ENCODE results near the gene RAPGEF1. TPM values are rescaled to one million over a fixed set of nuclear protein-coding genes. Genes with fewer than 3 reads are reported as not detected.
"Not testable (repeated sequence)": the region's sequence is repeated elsewhere in the genome, so short reads cannot be mapped to it uniquely, and the experiment has no call there.

RAPGEF1 gene
- total RNA-seq, 1 donor: 119 TPM

DNA sequence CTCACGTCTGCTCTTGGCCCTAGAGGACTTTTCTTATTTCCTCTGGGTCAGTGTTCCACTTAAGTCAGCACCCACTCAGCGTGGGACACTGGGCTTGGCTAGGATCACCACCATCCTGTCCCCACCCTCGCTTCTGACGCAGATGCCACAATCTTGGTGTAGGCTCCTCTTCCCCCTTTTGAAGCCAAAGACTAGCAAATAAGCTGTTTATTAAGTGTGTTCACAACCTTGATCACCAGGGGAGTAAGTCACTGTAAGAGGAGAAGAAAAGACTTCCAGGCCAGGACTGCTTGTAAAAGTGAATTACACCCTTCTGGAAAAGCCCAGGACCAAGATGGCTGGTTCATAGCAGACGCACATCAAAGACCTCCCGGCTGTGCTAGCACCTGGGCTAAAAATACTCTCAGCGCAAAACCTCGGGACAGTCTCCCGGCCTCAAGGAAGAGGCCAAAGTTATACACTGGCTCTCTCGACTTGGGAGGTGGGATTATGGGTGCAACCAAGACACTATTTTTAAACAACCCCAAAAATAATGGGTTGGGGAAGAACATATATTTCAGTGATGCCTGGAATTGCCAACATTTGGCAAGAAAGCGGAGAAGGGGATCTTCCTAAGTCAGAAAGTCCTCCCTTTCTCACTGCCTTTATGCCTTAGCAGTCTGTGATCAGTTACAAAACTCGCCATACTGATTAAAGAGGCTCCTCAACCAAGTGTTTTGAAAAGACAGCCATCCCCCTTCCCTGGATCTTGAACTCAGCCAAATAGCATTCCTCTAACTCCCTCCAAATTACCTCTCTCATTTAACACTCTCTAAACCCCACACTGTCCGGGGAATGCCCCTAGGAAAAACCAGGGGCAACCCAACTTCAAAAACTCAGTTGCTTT lies 69.4 kb downstream of the RAPGEF1 start:
- no peaks in the 10 kb centered on the region for H3K27me3 ChIP-seq (ENCODE audit: insufficient read depth, low read length)
- no peak overlapping the region for H3K4me3 ChIP-seq (ENCODE audit: low read length)
- peaks cover 97% of the 10 kb centered on the region for H3K4me1 ChIP-seq (ENCODE audit: insufficient read depth, low read length)
- H3K9me3 ChIP-seq (ENCODE audit: low read depth, low read length): no peaks in the 10 kb centered on the region

DNA sequence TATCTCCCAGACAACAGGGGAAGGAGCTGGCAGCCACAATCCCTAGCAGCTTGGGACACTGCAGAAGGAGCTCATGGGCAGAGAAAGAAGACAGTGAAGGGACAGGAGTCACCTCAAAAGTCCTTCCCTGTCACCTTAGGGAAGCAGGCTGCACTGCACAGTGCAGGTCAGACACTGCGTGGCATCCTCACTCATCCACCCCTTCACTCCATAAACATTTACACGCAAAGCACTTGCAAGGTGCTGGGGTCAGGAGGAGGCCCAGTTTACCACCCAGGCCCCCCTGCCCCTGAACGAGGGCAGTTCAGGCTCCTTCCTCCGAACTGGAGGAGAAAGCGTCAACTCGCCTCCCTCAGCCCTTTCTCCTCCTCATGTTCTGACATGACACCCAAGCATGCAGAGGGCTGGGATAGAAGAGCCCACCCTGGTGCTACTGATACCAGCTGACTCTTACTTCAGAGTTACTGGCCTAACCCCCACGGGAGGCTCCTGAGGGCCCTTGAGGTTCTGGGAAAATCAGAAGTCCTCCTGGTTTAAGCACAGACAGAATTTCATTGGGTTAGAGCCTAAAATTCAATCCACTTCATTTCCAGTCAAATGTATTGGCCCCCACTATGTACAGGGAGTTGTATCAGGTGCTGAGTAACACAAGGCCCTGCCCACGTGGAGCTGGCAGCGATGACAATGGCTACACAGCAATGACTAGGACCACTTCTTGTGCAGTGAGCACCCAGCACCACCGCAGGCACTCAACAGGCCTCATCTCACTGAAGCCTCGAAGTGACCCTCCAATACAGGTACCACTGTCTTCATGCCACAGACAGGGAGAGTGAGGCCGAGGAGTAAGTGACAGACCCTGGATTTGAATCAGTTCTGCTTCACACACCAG lies 70.4 kb downstream of the RAPGEF1 start:
- Histone ChIP-seq H3K4me1 (ENCODE audit: insufficient read depth, low read length) (peaks cover 94% of the 10 kb centered on the region), H3K27me3 (ENCODE audit: insufficient read depth, low read length) (no peaks in the 10 kb centered on the region), H3K4me3 (ENCODE audit: low read length) (no peak overlapping the region), H3K9me3 (ENCODE audit: low read depth, low read length) (no peaks in the 10 kb centered on the region)

DNA sequence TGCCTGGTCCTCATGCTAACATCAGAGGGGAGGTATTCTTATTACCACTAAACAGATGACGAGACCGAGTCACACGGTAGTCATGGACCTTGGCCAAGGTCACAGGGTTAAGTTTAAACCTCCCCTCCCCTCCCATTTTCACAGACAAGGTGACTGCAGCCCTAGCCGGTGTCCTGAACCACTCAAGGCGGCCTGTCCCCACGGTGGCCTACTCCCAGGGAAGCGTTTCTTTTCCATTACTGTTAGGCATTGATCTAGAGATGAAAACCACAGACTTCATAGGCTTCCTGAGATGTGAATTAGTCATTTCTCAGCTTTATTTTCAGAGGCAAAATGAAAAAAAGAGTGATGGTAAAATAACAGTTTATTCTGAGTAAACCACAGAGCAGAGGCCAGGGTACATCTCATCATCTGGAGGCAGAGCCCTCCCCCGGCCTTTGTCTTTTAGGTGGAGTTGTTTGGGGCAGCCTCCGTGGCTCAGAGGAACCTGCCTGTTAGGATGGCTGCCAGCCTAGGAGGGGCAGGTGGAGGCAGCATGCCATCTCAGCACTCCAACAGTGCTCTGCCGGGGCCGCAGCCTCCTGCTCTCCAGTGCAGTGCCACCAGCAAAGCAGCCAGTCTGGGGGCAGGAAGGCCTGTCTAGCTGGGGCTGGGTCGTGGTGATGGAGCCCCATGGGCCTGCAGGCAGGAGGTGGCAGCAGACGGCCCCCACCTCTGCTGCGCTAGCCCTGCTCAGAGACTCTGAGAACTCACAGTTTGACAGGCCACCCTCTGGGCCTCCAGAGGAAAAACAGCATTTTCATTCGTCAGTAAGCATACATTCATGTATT lies 71.2 kb downstream of the RAPGEF1 start:
- Histone ChIP-seq H3K4me3 (ENCODE audit: low read length) (no peak overlapping the region), H3K4me1 (ENCODE audit: insufficient read depth, low read length) (peaks cover 85% of the 10 kb centered on the region), H3K27me3 (ENCODE audit: insufficient read depth, low read length) (no peaks in the 10 kb centered on the region), H3K9me3 (ENCODE audit: low read depth, low read length) (no peaks in the 10 kb centered on the region)

DNA sequence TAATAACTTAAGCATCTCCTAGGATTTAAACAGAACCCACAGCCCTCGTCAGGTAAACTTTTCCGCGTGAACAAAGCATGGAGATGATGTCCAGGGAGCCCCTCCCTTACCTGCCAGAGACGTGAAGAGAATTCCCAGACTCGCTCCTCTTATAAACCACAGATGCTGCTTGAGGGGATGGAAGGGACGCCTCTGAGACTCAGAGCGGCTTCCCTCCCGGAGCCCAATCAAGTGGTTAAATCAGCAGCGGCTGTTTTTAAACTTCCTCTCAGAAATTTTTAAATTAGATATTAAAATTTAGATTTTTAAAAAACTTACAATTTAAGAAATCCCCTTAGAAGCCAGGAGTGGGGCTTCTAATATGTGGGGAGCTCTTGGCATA lies 71.8 kb downstream of the RAPGEF1 start:
- Histone ChIP-seq H3K27me3 (ENCODE audit: insufficient read depth, low read length) (no peaks in the 10 kb centered on the region), H3K9me3 (ENCODE audit: low read depth, low read length) (no peaks in the 10 kb centered on the region), H3K4me1 (ENCODE audit: insufficient read depth, low read length) (peaks cover 79% of the 10 kb centered on the region), H3K4me3 (ENCODE audit: low read length) (no peak overlapping the region)

DNA sequence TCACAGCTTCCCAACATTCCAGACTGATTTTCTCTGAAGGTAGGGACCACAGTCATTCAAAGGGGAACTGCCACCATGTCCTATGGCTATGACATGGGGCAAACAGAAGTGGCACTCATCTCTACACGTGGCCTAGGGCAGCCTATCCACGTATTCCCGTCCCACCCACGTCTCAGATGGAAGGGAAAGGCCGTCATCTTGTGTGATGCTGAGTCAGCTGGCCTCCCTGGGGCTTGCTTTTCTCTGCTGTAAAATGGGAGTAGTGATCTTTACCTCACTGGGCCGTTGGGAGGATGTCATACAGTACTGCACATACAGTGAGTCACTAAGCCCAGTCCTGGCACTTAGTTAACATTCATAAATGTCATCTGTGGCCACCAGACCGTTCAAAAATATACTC lies 72.3 kb downstream of the RAPGEF1 start:
- H3K4me1 ChIP-seq (ENCODE audit: insufficient read depth, low read length): peaks cover 77% of the 10 kb centered on the region
- no peaks in the 10 kb centered on the region for H3K27me3 ChIP-seq (ENCODE audit: insufficient read depth, low read length)
- no peak overlapping the region for H3K4me3 ChIP-seq (ENCODE audit: low read length)
- no peaks in the 10 kb centered on the region for H3K9me3 ChIP-seq (ENCODE audit: low read depth, low read length)

DNA sequence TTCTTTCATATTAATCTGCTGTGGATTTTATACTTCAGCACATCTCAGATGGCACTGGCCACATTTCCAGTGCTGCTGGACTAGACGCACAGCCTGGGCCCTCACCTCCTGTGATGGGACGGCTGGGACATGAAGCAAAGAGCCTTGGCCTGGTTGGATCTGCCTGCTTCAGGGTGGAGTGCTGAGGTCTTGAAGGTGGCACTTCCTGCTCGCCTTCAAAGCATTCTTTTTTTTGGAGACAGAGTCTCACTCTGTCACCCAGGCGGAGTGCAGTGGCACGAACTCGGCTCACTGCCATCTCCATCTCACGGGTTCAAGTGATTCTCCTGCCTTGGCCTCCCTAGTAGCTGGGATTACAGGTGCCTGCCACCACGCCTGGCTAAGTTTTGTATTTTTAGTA lies 73.1 kb downstream of the RAPGEF1 start:
- Histone ChIP-seq H3K4me1 (ENCODE audit: insufficient read depth, low read length) (peaks cover 76% of the 10 kb centered on the region), H3K4me3 (ENCODE audit: low read length) (no peak overlapping the region), H3K27me3 (ENCODE audit: insufficient read depth, low read length) (no peaks in the 10 kb centered on the region), H3K9me3 (ENCODE audit: low read depth, low read length) (no peaks in the 10 kb centered on the region)

DNA sequence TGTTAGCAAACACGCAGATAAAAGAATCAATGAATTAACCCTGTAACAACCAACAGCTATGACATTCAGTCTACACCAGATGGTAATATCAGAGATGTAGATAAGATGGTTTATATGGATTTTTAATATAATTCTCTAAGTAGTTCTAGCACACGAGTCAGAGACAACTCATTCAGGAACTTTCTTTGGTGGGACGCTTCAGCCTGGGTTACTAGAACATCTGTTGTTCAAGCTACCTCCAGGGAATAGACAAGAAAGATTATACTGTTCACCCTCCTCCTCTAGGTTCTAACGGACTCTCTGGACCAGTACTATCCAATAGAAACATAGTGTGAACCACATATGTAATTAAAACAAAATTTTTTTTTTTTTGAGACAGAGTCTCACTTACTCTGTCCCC lies 73.8 kb downstream of the RAPGEF1 start:
- Histone ChIP-seq H3K27me3 (ENCODE audit: insufficient read depth, low read length) (no peaks in the 10 kb centered on the region), H3K9me3 (ENCODE audit: low read depth, low read length) (no peaks in the 10 kb centered on the region), H3K4me3 (ENCODE audit: low read length) (no peak overlapping the region), H3K4me1 (ENCODE audit: insufficient read depth, low read length) (peaks cover 72% of the 10 kb centered on the region)

DNA sequence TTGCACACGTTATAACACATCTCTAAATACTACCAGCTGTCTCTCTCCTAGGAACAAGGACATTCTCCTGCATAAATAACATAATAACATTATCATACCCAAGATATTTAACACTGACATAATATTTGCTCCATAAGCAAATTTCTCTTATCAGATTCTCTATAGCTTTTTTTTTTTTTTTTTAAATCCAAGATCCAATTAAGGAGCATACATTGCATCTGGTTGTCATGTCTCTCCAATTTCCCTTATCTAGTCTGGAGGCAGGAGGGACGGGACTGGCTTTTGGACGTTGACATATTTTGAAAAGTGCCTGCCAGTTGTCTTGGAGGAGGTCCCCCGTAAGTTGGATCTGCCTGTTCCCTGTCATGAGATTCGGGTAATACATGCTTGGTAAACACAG lies 76.6 kb downstream of the RAPGEF1 start:
- Histone ChIP-seq H3K4me1 (ENCODE audit: insufficient read depth, low read length) (peaks cover 67% of the 10 kb centered on the region), H3K27me3 (ENCODE audit: insufficient read depth, low read length) (no peaks in the 10 kb centered on the region), H3K4me3 (ENCODE audit: low read length) (no peak overlapping the region), H3K9me3 (ENCODE audit: low read depth, low read length) (no peaks in the 10 kb centered on the region)

DNA sequence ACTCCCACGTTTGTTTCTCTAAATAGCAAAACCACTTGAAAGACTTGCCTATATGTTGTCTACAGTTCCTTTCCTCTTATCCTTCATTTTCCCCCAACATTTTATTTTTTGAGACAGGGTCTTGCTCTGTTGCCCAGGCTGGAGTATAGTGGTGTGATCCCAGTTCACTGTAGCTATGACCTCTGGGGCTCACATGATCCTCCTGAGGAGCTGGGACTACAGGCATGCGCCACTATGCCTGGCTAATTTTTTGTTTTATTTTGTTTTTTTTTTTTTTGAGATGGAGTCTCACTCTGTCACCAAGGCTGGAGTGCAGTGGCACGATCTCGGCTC lies 77.6 kb downstream of the RAPGEF1 start:
- H3K4me1 ChIP-seq (ENCODE audit: insufficient read depth, low read length): peaks cover 67% of the 10 kb centered on the region
- not testable (repeated sequence) for H3K4me3 ChIP-seq (ENCODE audit: low read length); H3K9me3 ChIP-seq (ENCODE audit: low read depth, low read length); H3K27me3 ChIP-seq (ENCODE audit: insufficient read depth, low read length)

DNA sequence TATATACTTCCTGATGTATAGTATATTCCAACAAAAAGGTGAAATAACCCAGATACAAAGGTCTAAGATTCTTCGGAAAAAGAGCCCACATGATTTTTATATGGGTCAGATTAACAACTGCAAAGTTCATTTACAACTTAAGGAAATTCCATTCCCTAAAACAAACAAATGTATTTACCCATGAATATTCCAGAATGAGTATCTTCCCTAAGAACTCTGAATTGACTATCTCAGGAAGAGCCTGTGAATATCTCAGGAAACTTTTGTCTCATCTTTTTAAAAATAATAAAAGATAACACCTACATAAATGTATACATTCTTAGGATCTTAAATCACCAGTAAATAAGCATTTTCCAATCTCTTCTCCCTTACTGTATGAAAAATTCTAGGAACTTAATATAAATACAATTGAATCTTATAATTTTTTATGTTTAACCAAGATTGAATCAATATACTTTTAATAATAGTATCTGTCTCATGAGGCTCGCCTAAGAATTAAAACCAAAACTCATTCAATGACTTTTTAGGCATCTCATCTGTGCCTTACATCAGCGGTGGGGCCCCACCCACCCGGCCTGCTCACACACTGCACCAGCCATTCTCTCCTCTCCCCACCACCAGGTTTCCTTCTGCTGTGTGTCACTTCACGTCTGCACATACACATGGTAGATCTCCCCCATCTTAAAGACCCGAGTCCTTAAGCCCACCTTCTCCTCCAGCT lies 78.1 kb downstream of the RAPGEF1 start:
- no peak overlapping the region for H3K4me3 ChIP-seq (ENCODE audit: low read length)
- peaks cover 67% of the 10 kb centered on the region for H3K4me1 ChIP-seq (ENCODE audit: insufficient read depth, low read length)
- no peaks in the 10 kb centered on the region for H3K27me3 ChIP-seq (ENCODE audit: insufficient read depth, low read length)
- H3K9me3 ChIP-seq (ENCODE audit: low read depth, low read length): no peaks in the 10 kb centered on the region

DNA sequence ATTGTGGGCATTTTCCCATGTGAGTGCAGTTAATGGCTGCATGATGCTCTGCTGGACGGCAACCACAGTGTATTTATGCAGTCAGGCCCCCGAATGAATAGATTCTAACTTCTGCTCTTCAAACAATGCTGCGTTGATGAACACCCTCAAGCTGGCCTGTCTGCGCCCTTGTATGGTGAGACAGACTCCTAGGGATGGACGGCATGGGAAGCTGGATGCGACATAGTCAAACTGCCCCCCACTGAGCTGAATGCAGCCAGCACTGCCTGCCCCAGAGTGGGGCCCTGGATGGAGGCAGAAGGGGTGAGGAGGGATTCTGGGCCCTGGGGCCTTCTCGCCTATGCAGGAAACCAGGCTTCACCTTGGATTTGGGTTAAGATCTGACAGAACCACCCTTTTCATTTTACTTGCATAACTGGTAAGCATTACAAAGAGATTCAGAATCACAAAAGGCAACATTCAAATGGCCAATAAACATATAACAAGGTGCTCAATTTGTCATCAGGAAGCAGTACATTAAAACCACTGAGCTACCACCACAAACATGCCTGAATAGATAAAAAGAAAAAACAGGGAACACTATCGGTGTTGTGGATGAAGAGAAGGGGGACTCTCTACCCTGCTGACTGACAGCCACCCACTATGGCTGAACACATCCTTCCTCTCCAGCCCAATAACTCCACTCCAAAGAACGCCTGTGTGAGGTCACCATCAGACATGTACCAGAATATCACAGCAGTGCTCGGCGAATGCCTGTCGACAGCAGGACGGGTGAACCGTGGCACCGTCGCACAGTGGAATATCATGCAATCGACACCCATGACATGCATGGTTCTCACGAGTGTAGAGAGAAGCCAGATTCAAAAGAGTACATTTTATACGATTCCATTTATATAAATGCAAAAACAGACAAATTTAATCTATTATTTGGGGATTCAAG lies 79.1 kb downstream of the RAPGEF1 start:
- Histone ChIP-seq H3K4me3 (ENCODE audit: low read length) (no peak overlapping the region), H3K9me3 (ENCODE audit: low read depth, low read length) (no peaks in the 10 kb centered on the region), H3K27me3 (ENCODE audit: insufficient read depth, low read length) (no peaks in the 10 kb centered on the region), H3K4me1 (ENCODE audit: insufficient read depth, low read length) (peaks cover 69% of the 10 kb centered on the region)

DNA sequence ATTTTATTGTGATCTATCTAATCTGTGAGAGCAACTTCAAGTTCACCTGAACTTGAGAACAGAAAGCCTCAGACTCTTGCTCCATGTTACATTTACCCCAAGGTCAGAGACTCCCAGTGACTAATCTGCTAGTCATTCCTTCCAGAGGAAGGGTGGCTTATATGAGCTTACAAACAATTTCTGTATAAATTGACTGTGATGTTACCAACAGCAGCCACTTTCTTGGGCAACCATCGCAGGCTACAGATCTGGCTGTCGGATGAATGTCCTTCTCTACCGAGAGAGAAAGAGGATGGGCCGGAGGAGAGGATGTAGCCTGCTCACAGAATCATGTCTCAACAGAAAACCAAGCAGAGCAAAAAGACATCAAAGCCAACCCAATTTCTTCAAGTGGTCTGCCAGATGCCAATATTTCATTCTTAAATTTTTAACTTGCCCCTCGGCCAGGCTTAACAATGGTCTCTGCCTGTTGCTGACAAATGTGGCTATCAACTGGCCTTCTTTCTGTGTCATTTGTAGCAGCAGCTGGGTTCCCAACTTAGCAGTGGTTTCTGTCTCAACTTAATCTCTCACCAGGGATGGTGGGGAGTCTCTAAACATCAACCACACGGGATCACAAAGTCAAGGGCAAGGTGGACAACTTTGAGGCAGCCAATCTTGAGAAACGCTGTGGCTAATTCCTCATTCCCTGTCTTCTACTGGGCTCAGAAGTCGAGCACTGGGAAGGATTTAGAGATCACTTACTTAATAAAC lies 81.3 kb downstream of the RAPGEF1 start:
- no peaks in the 10 kb centered on the region for H3K27me3 ChIP-seq (ENCODE audit: insufficient read depth, low read length)
- H3K9me3 ChIP-seq (ENCODE audit: low read depth, low read length): no peaks in the 10 kb centered on the region
- H3K4me3 ChIP-seq (ENCODE audit: low read length): no peak overlapping the region
- peaks cover 76% of the 10 kb centered on the region for H3K4me1 ChIP-seq (ENCODE audit: insufficient read depth, low read length)

DNA sequence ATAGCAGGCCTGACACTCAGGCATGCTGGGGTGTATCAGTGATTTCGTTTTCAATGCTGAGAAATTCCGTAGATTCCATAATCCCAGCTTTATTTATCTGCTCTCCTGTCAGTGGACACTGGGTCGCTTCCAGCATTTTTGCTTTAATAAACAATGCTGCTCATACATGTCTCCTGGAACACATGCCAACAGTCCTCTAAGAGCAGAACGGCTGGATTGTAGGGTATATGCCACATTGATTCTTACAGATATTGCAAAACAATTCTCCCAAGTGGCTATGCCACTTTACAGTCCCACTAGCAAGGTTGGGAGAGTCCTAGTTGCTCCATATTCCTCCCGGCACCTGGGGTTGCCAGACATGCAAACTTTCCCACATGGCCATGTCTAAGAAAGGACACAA lies 81.9 kb downstream of the RAPGEF1 start:
- Histone ChIP-seq H3K4me3 (ENCODE audit: low read length) (no peak overlapping the region), H3K4me1 (ENCODE audit: insufficient read depth, low read length) (peaks cover 76% of the 10 kb centered on the region), H3K9me3 (ENCODE audit: low read depth, low read length) (no peaks in the 10 kb centered on the region), H3K27me3 (ENCODE audit: insufficient read depth, low read length) (no peaks in the 10 kb centered on the region)
